HCT116 (cell line): Measurements from ENCODE around the gene MACC1. TPM values are rescaled to one million over a fixed set of nuclear protein-coding genes. Genes with fewer than 3 reads are reported as not detected.

Experiments used
- ATAC-seq: fragments of 200-7000 bp; cut with Tn5 transposase; 2 replicates; pipeline ENCODE4 v1.9.1; 2020; ENCODE audit warnings: mild to moderate bottlenecking, moderate library complexity
- BruUV-seq: library from RNA; stranded (reverse); fragments of 400-500 nt; replicated peaks from 2 replicates; lab custom pipeline; 2021; lab: Mats Ljungman, UMichigan
- CTCF ChIA-PET: fragments of 300-600 bp; sonication (Branson Sonifier 250); formaldehyde crosslinking; loops from one replicate; lab custom pipeline; 2021; ENCODE audit warnings: antibody characterized with exemption; lab: Charles Lee
- POLR2A ChIA-PET: fragments of 300-600, 350-600 bp; sonication (Branson Sonifier 250); formaldehyde crosslinking; loops from one replicate; lab custom pipeline; 2021; ENCODE audit warnings: antibody characterized with exemption; lab: Charles Lee
- RAD21 ChIA-PET, 2 experiments: fragments of 300-600 bp; sonication (Branson Sonifier 250); formaldehyde crosslinking; loops; one replicate each; lab custom pipeline; 2023; ENCODE audit warnings: low total read pairs in 2 of 2; ENCODE audit not compliant: uncharacterized antibody in 2 of 2, unreplicated experiment in 2 of 2, low non-redundant PET in 1 of 2; lab: Charles Lee
- DNase-seq: peaks from one replicate; pipeline ENCODE4 v3.0.0-alpha.2; 2010; ENCODE audit warnings: low read depth, low spot score
- H2AFZ ChIP-seq: fragments of 200-600 bp; shearing (Covaris generic), sonication (generic); 2 replicates; pipeline ENCODE4 v1.6.1; 2017; ENCODE audit warnings: low read depth, mixed run types, mixed read lengths, antibody characterized with exemption, low read length; ENCODE audit not compliant: poor library complexity, severe bottlenecking
- H3K27ac ChIP-seq: 2 replicates; pipeline ENCODE4 v1.5.1; 2012; ENCODE audit warnings: low read depth, low read length
- H3K27me3 ChIP-seq: fragments of 200-600 bp; sonication (generic); 2 replicates; pipeline ENCODE4 v1.6.1; 2016; ENCODE audit warnings: mixed run types, low read length, mixed read lengths; ENCODE audit not compliant: insufficient read depth
- H3K36me3 ChIP-seq, 2 experiments: fragments of 200-500 bp in 1 of 2; fragments of 200-600 bp in 1 of 2; sonication (Bioruptor generic) in 1 of 2; sonication (generic) in 1 of 2; 2 replicates each; pipeline versions ENCODE4 v1.5.1 to v1.6.1; 2014 to 2016; ENCODE audit warnings: low read length in 2 of 2, inconsistent platforms in 1 of 2, mixed read lengths in 1 of 2, mixed run types in 1 of 2; ENCODE audit not compliant: insufficient read depth in 2 of 2, control insufficient read depth in 1 of 2
- H3K4me1 ChIP-seq, 2 experiments: fragments of 200-600 bp in 1 of 2; sonication (generic) in 1 of 2; 2 replicates each; pipeline versions ENCODE4 v1.5.1 to v1.6.1; 2012 to 2017; ENCODE audit warnings: low read length in 2 of 2, inconsistent platforms in 1 of 2, mild to moderate bottlenecking in 1 of 2, mixed read lengths in 1 of 2, mixed run types in 1 of 2, moderate library complexity in 1 of 2; ENCODE audit not compliant: insufficient read depth in 2 of 2, control insufficient read depth in 1 of 2
- H3K4me2 ChIP-seq: fragments of 200-600 bp; sonication (generic); 2 replicates; pipeline ENCODE4 v1.6.1; 2017; ENCODE audit warnings: mixed run types, low read length, mixed read lengths
- H3K4me3 ChIP-seq, 2 experiments: fragments of 200-600 bp in 1 of 2; sonication (generic) in 1 of 2; replicated peaks in 1 of 2; 2 replicates each; pipeline ENCODE4 v1.5.1; 2011 to 2016; ENCODE audit warnings: low read length in 2 of 2, control low read depth in 1 of 2, low read depth in 1 of 2, mild to moderate bottlenecking in 1 of 2, mixed read lengths in 1 of 2, mixed run types in 1 of 2
- H3K79me2 ChIP-seq: fragments of 200-600 bp; sonication (generic); 2 replicates; pipeline ENCODE4 v1.6.1; 2017; ENCODE audit warnings: mild to moderate bottlenecking, mixed run types, low read length, moderate library complexity, mixed read lengths; ENCODE audit not compliant: insufficient read depth
- H3K9ac ChIP-seq: fragments of 200-600 bp; sonication (generic); 2 replicates; pipeline ENCODE4 v1.6.1; 2016; ENCODE audit warnings: low read length, mixed read lengths
- H3K9me2 ChIP-seq: fragments of 200-600 bp; sonication (generic), shearing (Covaris generic); 2 replicates; pipeline ENCODE4 v1.6.1; 2017; ENCODE audit warnings: mixed run types, mild to moderate bottlenecking, moderate library complexity; ENCODE audit not compliant: insufficient read depth
- H3K9me3 ChIP-seq, 2 experiments: fragments of 200-500 bp in 1 of 2; fragments of 200-600 bp in 1 of 2; sonication (Bioruptor generic) in 1 of 2; sonication (generic) in 1 of 2; 2 replicates each; pipeline ENCODE4 v1.6.1; 2014 to 2017; ENCODE audit warnings: low read length in 2 of 2, mixed read lengths in 2 of 2, inconsistent platforms in 1 of 2, low read depth in 1 of 2, mild to moderate bottlenecking in 1 of 2, mixed run types in 1 of 2, moderate library complexity in 1 of 2; ENCODE audit not compliant: control insufficient read depth in 1 of 2, insufficient read depth in 1 of 2
- H4K20me1 ChIP-seq: fragments of 200-600 bp; sonication (generic), shearing (Covaris generic); 2 replicates; pipeline ENCODE4 v1.6.1; 2017; ENCODE audit warnings: mixed run types, mild to moderate bottlenecking, moderate library complexity; ENCODE audit not compliant: insufficient read depth
- CEBPB ChIP-seq: IDR thresholded peaks from 2 replicates; pipeline ENCODE4 v1.6.1; 2012; ENCODE audit warnings: low read depth
- CTCF ChIP-seq, 3 experiments: fragments of 200-600 bp in 1 of 3; sonication (generic) in 1 of 3; IDR thresholded peaks in 2 of 3; conservative IDR thresholded peaks in 1 of 3; 2 replicates each; pipeline ENCODE4 v1.5.1; 2012 to 2017; ENCODE audit warnings: low read depth in 2 of 3, low read length in 2 of 3, antibody characterized with exemption in 1 of 3, borderline replicate concordance in 1 of 3, control low read depth in 1 of 3, mild to moderate bottlenecking in 1 of 3, mixed read lengths in 1 of 3, mixed run types in 1 of 3, moderate library complexity in 1 of 3; ENCODE audit not compliant: insufficient read depth in 1 of 3
- JUND ChIP-seq: IDR thresholded peaks from 2 replicates; pipeline ENCODE4 v1.6.1; 2012
- POLR2A ChIP-seq: IDR thresholded peaks from 2 replicates; pipeline ENCODE4 v1.7.0; 2011; ENCODE audit warnings: borderline replicate concordance; ENCODE audit not compliant: insufficient read depth, insufficient read length; ENCODE audit errors: extremely low read depth
- POLR2AphosphoS5 ChIP-seq: IDR thresholded peaks from 2 replicates; pipeline ENCODE4 v1.6.1; 2011; ENCODE audit warnings: mild to moderate bottlenecking, low read depth, low read length, moderate library complexity
- SIN3A ChIP-seq: IDR thresholded peaks from 2 replicates; pipeline ENCODE4 v1.6.1; 2012; ENCODE audit warnings: low read depth
- SP1 ChIP-seq: IDR thresholded peaks from 2 replicates; pipeline ENCODE4 v1.6.1; 2012; ENCODE audit warnings: low read depth
- SRF ChIP-seq: IDR thresholded peaks from 2 replicates; pipeline ENCODE4 v1.6.1; 2012; ENCODE audit warnings: low read depth
- YY1 ChIP-seq: IDR thresholded peaks from 2 replicates; pipeline ENCODE4 v1.6.1; 2011; ENCODE audit warnings: low read length, low read depth, moderate library complexity, mild to moderate bottlenecking; ENCODE audit not compliant: insufficient replicate concordance; ENCODE audit errors: extremely low read depth
- intact Hi-C: fragments of 100-400 bp; cut with micrococcal nuclease; formaldehyde crosslinking; loops from 2 replicates; pipeline ENCODE4 v1.10.0; 2022
- total RNA-seq: library from RNA; stranded (reverse); gene quantifications from one replicate; pipeline ENCODE4 v1.2.1, GENCODE V29; 2021; ENCODE audit not compliant: unreplicated experiment

MACC1 gene
- total RNA-seq, 1 experiment from 2014 or later: 9.8 TPM

- no peaks in the 10 kb centered on the region for H4K20me1 ChIP-seq
- H2AFZ ChIP-seq: no peak overlapping the region
- no peaks in the 10 kb centered on the region for H3K36me3 ChIP-seq
- H3K9ac ChIP-seq: no peak overlapping the region
- H3K9me3 ChIP-seq: no peaks in the 10 kb centered on the region
- no peaks in the 10 kb centered on the region for H3K27me3 ChIP-seq
- POLR2A ChIA-PET: no interaction called here
- no peaks in the 10 kb centered on the region for H3K79me2 ChIP-seq
- no peak overlapping the region for H3K4me2 ChIP-seq
- TF ChIP-seq POLR2AphosphoS5: no peak
- TF ChIP-seq POLR2A: no peak
- TF ChIP-seq SRF: no peak
- no peak for TF ChIP-seq CTCF (IDR thresholded peaks at IDR 0.05 in 2 of 3, conservative IDR thresholded peaks at IDR 0.05 in 1 of 3; ENCODE audit: borderline replicate concordance in 1 of 3, insufficient read depth in 1 of 3, low read depth in 2 of 3, low read length in 2 of 3)
- TF ChIP-seq SP1: no peak
- TF ChIP-seq CEBPB: no peak
- RAD21 ChIA-PET: no interaction called here
- H3K27ac ChIP-seq: no peak overlapping the region
- ATAC-seq (no peak), DNase-seq (no peak)
- no peak overlapping the region for H3K4me3 ChIP-seq
- no peaks in the 10 kb centered on the region for H3K9me2 ChIP-seq
- no TSS peak for BruUV-seq
- H3K4me1 ChIP-seq: no peaks in the 10 kb centered on the region
- CTCF ChIA-PET: no interaction called here
- intact Hi-C loops: no loop called here
These were observed 109.6 kb downstream of the MACC1 start for GRCh38 chr7:20107582-20107981.

GRCh38 chr7:20104696-20105095 is 112.5 kb downstream of the MACC1 start:
- Histone ChIP-seq H3K27me3 (no peaks in the 10 kb centered on the region), H3K79me2 (no peaks in the 10 kb centered on the region), H3K4me3 (no peak overlapping the region), H3K27ac (no peak overlapping the region), H3K36me3 (no peaks in the 10 kb centered on the region), H3K9me3 (no peaks in the 10 kb centered on the region), H3K4me2 (no peak overlapping the region), H3K9me2 (no peaks in the 10 kb centered on the region), H4K20me1 (no peaks in the 10 kb centered on the region), H3K9ac (no peak overlapping the region), H2AFZ (no peak overlapping the region), H3K4me1 (no peaks in the 10 kb centered on the region)
- POLR2A ChIA-PET: no interaction called here
- intact Hi-C loops: no loop called here
- no peak for TF ChIP-seq SIN3A
- no peak for TF ChIP-seq JUND
- TF ChIP-seq POLR2AphosphoS5: no peak
- no peak for TF ChIP-seq YY1
- TF ChIP-seq CEBPB: no peak
- CTCF ChIA-PET: no interaction called here
- RAD21 ChIA-PET: no interaction called here
- no TSS peak for BruUV-seq
- DNase-seq (no peak), ATAC-seq (no peak)
